NK-92 treated with Interleukin-12 subunit alpha and Interleukin-12 subunit beta, amount 100 ng/mL, for 24 hours (cell line): ENCODE results near the gene CCSER1.
"Not testable (repeated sequence)": the region's sequence is repeated elsewhere in the genome, so short reads cannot be mapped to it uniquely, and the experiment has no call there.

ENCODE experiments used
- DNase-seq: peaks from one replicate; lab custom pipeline; 2025; lab: John Stamatoyannopoulos, UW

Gene CCSER1

GRCh38 chr4:90445380-90445779 is 318.2 kb downstream of the CCSER1 start:
- DNase-seq, result no peak

- DNase-seq, result no peak
Observed at GRCh38 chr4:90449626-90450025, 322.4 kb downstream of the CCSER1 start.

- DNase-seq, result no peak
Observed at GRCh38 chr4:90456891-90457290, 329.7 kb downstream of the CCSER1 start.

- DNase-seq, result no peak
Observed at GRCh38 chr4:90457817-90458216, 330.6 kb downstream of the CCSER1 start.

- no peak for DNase-seq
Observed at GRCh38 chr4:90458576-90458975, 331.4 kb downstream of the CCSER1 start.

GRCh38 chr4:90474484-90474883 is 347.3 kb downstream of the CCSER1 start:
- no peak for DNase-seq

GRCh38 chr4:90476019-90476418 is 348.8 kb downstream of the CCSER1 start:
- DNase-seq, result no peak

GRCh38 chr4:90476586-90476985 is 349.4 kb downstream of the CCSER1 start:
- no peak for DNase-seq

GRCh38 chr4:90484894-90485293 is 357.7 kb downstream of the CCSER1 start:
- DNase-seq, result not testable (repeated sequence)

GRCh38 chr4:90486346-90486745 is 359.2 kb downstream of the CCSER1 start:
- no peak for DNase-seq

GRCh38 chr4:90495211-90495610 is 368.0 kb downstream of the CCSER1 start:
- no peak for DNase-seq

GRCh38 chr4:90495936-90496335 is 368.7 kb downstream of the CCSER1 start:
- DNase-seq, result no peak

GRCh38 chr4:90498175-90498574 is 371.0 kb downstream of the CCSER1 start:
- DNase-seq, result no peak

- no peak for DNase-seq
Observed at GRCh38 chr4:90503677-90504076, 376.5 kb downstream of the CCSER1 start.

- DNase-seq, result no peak
Observed at GRCh38 chr4:90515191-90515590, 388.0 kb downstream of the CCSER1 start.

- no peak for DNase-seq
Observed at GRCh38 chr4:90528551-90528950, 401.4 kb downstream of the CCSER1 start.

GRCh38 chr4:90536408-90536807 is 409.2 kb downstream of the CCSER1 start:
- no peak for DNase-seq

GRCh38 chr4:90537491-90537890 is 410.3 kb downstream of the CCSER1 start:
- no peak for DNase-seq

- no peak for DNase-seq
Observed at GRCh38 chr4:90540536-90540935, 413.3 kb downstream of the CCSER1 start.

GRCh38 chr4:90542216-90542615 is 415.0 kb downstream of the CCSER1 start:
- no peak for DNase-seq

GRCh38 chr4:90543419-90544170 is 416.4 kb downstream of the CCSER1 start:
- no peak for DNase-seq

GRCh38 chr4:90544532-90545045 is 417.4 kb downstream of the CCSER1 start:
- no peak for DNase-seq

- DNase-seq, result no peak
Observed at GRCh38 chr4:90545380-90545779, 418.2 kb downstream of the CCSER1 start.

- DNase-seq, result no peak
Observed at GRCh38 chr4:90546114-90546513, 418.9 kb downstream of the CCSER1 start.
